ENCODE data around the gene DDR2. TPM values are rescaled to one million over a fixed set of nuclear protein-coding genes. Genes with fewer than 3 reads are reported as not detected.
A peak's percentile ranks its signal among the peaks of the same experiment; 100 is the strongest.

Gene DDR2
- total RNA-seq, 1 donor, result 384 TPM

DNA sequence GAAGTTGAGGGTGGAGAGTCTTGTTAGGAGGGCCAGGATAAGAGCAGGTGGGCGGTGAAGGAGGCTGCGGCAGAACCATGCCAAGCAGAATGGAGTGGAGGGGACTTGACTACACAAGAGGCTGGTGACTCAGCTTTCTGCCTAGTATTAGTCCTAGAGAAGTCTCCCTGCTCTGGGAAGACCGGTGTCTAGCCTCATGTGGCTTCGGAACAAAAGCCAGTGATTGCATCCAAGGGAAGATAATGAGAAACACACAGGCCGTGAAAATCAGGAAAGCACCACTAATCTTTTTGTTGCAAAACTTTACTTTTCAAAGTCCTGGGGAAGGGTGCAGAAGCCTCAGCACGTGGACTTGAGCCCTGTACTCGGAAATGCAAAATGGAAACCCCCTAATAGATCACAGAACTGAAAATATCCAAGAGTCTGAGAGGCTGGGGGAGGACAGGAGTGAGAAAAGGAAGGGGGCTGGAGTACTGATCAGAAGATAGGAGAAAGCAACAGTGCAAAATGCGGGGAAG lies 31.4 kb downstream of the DDR2 start:
- no peaks in the 10 kb centered on the region for H3K27me3 ChIP-seq (ENCODE audit: insufficient read depth, low read length)
- H3K4me1 ChIP-seq (ENCODE audit: insufficient read depth, low read length), result peaks cover 38% of the 10 kb centered on the region
- no peak overlapping the region for H2AFZ ChIP-seq (ENCODE audit: low read length)
- DNase-seq (ENCODE audit: insufficient read length, low spot score, missing footprints), result peak; percentile 58
- H3K79me2 ChIP-seq (ENCODE audit: insufficient read depth, low read length), result peaks cover 85% of the 10 kb centered on the region
- H3K4me3 ChIP-seq (ENCODE audit: insufficient read depth, low read length), result peak overlapping the region; percentile 40
- H3K9me3 ChIP-seq (ENCODE audit: low read depth, low read length), result no peaks in the 10 kb centered on the region
- peaks cover 48% of the 10 kb centered on the region for H4K20me1 ChIP-seq (ENCODE audit: insufficient read depth, low read length)
- peak overlapping the region; percentile 62 for H3K4me2 ChIP-seq (ENCODE audit: insufficient read depth, low read length)
- peak overlapping the region; percentile 71 for H3K27ac ChIP-seq (ENCODE audit: low read depth, low read length)
- peaks cover 20% of the 10 kb centered on the region for H3K36me3 ChIP-seq (ENCODE audit: insufficient read depth, low read length)
- TF ChIP-seq, protein P1, sequence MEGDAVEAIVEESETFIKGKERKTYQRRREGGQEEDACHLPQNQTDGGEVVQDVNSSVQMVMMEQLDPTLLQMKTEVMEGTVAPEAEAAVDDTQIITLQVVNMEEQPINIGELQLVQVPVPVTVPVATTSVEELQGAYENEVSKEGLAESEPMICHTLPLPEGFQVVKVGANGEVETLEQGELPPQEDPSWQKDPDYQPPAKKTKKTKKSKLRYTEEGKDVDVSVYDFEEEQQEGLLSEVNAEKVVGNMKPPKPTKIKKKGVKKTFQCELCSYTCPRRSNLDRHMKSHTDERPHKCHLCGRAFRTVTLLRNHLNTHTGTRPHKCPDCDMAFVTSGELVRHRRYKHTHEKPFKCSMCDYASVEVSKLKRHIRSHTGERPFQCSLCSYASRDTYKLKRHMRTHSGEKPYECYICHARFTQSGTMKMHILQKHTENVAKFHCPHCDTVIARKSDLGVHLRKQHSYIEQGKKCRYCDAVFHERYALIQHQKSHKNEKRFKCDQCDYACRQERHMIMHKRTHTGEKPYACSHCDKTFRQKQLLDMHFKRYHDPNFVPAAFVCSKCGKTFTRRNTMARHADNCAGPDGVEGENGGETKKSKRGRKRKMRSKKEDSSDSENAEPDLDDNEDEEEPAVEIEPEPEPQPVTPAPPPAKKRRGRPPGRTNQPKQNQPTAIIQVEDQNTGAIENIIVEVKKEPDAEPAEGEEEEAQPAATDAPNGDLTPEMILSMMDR (IDR thresholded peaks at IDR 0.05; ENCODE audit: extremely low read depth, low read depth, low read length), result no peak

DNA sequence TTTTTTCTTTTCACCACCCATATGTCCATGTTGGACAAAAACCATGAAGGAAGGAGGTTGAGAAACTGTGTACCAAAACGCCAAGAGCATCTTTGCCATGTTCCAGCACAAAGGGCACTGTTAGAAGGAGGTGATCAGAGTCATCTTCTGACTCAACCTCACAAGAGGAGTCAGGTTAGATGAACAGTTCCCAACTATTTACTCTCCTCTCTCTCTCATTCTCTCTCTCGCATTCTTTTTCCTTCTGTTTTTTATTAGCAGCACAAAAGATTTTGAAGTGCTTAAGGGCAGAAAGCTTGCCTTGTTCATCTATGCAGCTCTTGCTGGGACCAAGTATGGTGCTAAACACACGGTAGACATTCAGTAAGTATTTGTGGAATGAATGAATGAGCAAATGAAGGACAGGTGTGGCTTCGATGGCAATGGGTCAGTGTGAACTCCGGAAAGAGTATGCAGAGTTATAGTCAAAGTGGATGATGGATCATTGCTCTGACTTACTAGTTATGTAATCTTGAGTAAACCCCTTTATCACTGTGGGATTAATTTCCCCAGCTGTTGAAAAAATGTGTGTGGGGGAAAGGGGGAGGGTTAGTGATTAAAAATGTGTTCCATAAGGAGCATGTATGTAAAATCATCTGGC lies 33.9 kb downstream of the DDR2 start:
- Histone ChIP-seq H3K4me3 (ENCODE audit: insufficient read depth, low read length) (no peak overlapping the region), H3K79me2 (ENCODE audit: insufficient read depth, low read length) (peaks cover 83% of the 10 kb centered on the region), H3K9me3 (ENCODE audit: low read depth, low read length) (no peaks in the 10 kb centered on the region), H2AFZ (ENCODE audit: low read length) (no peak overlapping the region), H3K27me3 (ENCODE audit: insufficient read depth, low read length) (no peaks in the 10 kb centered on the region), H4K20me1 (ENCODE audit: insufficient read depth, low read length) (peaks cover 38% of the 10 kb centered on the region), H3K36me3 (ENCODE audit: insufficient read depth, low read length) (peaks cover 3% of the 10 kb centered on the region), H3K27ac (ENCODE audit: low read depth, low read length) (no peak overlapping the region), H3K4me1 (ENCODE audit: insufficient read depth, low read length) (peaks cover 39% of the 10 kb centered on the region), H3K4me2 (ENCODE audit: insufficient read depth, low read length) (no peak overlapping the region)
- TF ChIP-seq, protein P1 (IDR thresholded peaks at IDR 0.05; ENCODE audit: extremely low read depth, low read depth, low read length), result no peak
- DNase-seq (ENCODE audit: insufficient read length, low spot score, missing footprints), result no peak

DNA sequence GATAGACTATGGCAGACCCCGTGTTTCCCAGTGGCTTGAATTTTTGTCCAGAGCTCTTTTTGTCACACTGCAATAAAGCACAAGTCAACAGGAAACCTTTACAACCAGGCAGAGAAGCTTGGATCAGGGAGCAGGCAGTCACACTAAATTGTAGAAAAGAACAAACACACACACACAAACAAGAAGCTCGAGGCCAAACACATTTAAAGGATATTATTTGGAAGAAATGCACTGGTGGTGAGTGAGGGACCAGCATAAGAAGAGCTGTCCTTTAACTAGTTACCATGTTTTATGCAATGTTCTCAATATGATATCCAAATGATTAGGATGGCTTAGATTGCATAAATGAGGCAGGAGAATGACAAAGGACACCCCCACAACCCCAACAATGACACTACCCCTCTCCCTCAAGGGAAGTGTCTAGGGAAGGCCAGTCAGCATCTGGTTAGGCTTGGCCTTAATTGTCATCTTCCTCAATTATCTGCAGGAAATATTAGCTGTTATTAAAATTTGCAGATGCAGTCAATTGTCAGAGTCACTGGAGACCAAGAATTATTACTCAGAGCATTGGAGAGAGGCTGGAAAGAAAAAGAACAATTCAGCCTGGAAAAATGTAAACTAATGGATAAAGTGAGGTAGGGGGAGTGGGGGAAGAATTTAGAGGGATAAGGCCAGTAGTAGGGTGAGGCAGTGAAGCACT lies 35.3 kb downstream of the DDR2 start:
- Histone ChIP-seq H3K4me2 (ENCODE audit: insufficient read depth, low read length) (no peak overlapping the region), H3K36me3 (ENCODE audit: insufficient read depth, low read length) (peaks cover 3% of the 10 kb centered on the region), H3K4me1 (ENCODE audit: insufficient read depth, low read length) (peaks cover 44% of the 10 kb centered on the region), H3K9me3 (ENCODE audit: low read depth, low read length) (no peaks in the 10 kb centered on the region), H3K27me3 (ENCODE audit: insufficient read depth, low read length) (no peaks in the 10 kb centered on the region), H4K20me1 (ENCODE audit: insufficient read depth, low read length) (peaks cover 38% of the 10 kb centered on the region), H3K79me2 (ENCODE audit: insufficient read depth, low read length) (peaks cover 80% of the 10 kb centered on the region), H3K27ac (ENCODE audit: low read depth, low read length) (no peak overlapping the region), H3K4me3 (ENCODE audit: insufficient read depth, low read length) (no peak overlapping the region), H2AFZ (ENCODE audit: low read length) (no peak overlapping the region)
- no peak for DNase-seq (ENCODE audit: insufficient read length, low spot score, missing footprints)
- TF ChIP-seq, protein P1 (IDR thresholded peaks at IDR 0.05; ENCODE audit: extremely low read depth, low read depth, low read length), result no peak
